Ishikawa (cell line): ENCODE results near the gene SORCS3.

Source experiments
- CEBPB ChIP-seq: IDR thresholded peaks from 2 replicates; pipeline ENCODE4 v1.6.1; 2012
- CREB1 ChIP-seq: IDR thresholded peaks from 2 replicates; pipeline ENCODE4 v1.6.1; 2012; ENCODE audit warnings: low read depth
- EGR1 ChIP-seq: IDR thresholded peaks from 2 replicates; pipeline ENCODE4 v1.6.1; 2012
- EP300 ChIP-seq: IDR thresholded peaks from 2 replicates; pipeline ENCODE4 v1.6.1; 2012; ENCODE audit warnings: borderline replicate concordance
- FOXM1 ChIP-seq: IDR thresholded peaks from 2 replicates; pipeline ENCODE4 v1.6.1; 2012; ENCODE audit warnings: low read depth, borderline replicate concordance
- MAX ChIP-seq: IDR thresholded peaks from 2 replicates; pipeline ENCODE4 v1.6.1; 2012
- NFIC ChIP-seq: IDR thresholded peaks from 2 replicates; pipeline ENCODE4 v1.6.1; 2012
- RAD21 ChIP-seq: IDR thresholded peaks from 2 replicates; pipeline ENCODE4 v1.6.1; 2012; ENCODE audit warnings: low read depth
- REST ChIP-seq: IDR thresholded peaks from 2 replicates; pipeline ENCODE4 v1.6.1; 2012; ENCODE audit warnings: low read depth, mild to moderate bottlenecking
- TAF1 ChIP-seq: IDR thresholded peaks from 2 replicates; pipeline ENCODE4 v1.6.1; 2012; ENCODE audit warnings: low read depth, mild to moderate bottlenecking
- TCF12 ChIP-seq: IDR thresholded peaks from 2 replicates; pipeline ENCODE4 v1.6.1; 2012; ENCODE audit warnings: low read depth
- TEAD4 ChIP-seq: IDR thresholded peaks from 2 replicates; pipeline ENCODE4 v1.6.1; 2012
- USF1 ChIP-seq: IDR thresholded peaks from 2 replicates; pipeline ENCODE4 v1.6.1; 2012
- YY1 ChIP-seq: IDR thresholded peaks from 2 replicates; pipeline ENCODE4 v1.6.1; 2012; ENCODE audit warnings: low read depth
- ZBTB7A ChIP-seq: IDR thresholded peaks from 2 replicates; pipeline ENCODE4 v1.6.1; 2012; ENCODE audit warnings: low read depth

The SORCS3 gene

GRCh38 chr10:104657457-104657856 is 16.4 kb downstream of the SORCS3 start:
- TF ChIP-seq REST (no peak), EGR1 (no peak)

GRCh38 chr10:104658067-104658466 is 17.0 kb downstream of the SORCS3 start:
- TF ChIP-seq TAF1 = no peak
- TF ChIP-seq EGR1 = no peak
- TF ChIP-seq YY1 = no peak
- no peak for TF ChIP-seq CREB1
- TF ChIP-seq RAD21 = no peak
- TF ChIP-seq TCF12 = no peak
- TF ChIP-seq ZBTB7A = no peak
- TF ChIP-seq NFIC = no peak
- TF ChIP-seq CEBPB = no peak
- no peak for TF ChIP-seq TEAD4
- TF ChIP-seq FOXM1 = no peak

- TF ChIP-seq RAD21 (no peak), YY1 (no peak), NFIC (no peak)
These were observed 18.7 kb downstream of the SORCS3 start for GRCh38 chr10:104659809-104660208.

GRCh38 chr10:104663076-104663475 is 22.0 kb downstream of the SORCS3 start:
- TF ChIP-seq EP300 (no peak), REST (no peak), TCF12 (no peak), ZBTB7A (no peak), USF1 (no peak), CREB1 (no peak), CEBPB (no peak)

- TF ChIP-seq NFIC = no peak
- no peak for TF ChIP-seq TCF12
- no peak for TF ChIP-seq TAF1
- TF ChIP-seq FOXM1 = no peak
- TF ChIP-seq ZBTB7A = no peak
- TF ChIP-seq MAX = no peak
These were observed 22.5 kb downstream of the SORCS3 start for GRCh38 chr10:104663563-104663962.

- TF ChIP-seq USF1 = no peak
- no peak for TF ChIP-seq MAX
- TF ChIP-seq TEAD4 = no peak
- no peak for TF ChIP-seq CEBPB
These were observed 23.1 kb downstream of the SORCS3 start for GRCh38 chr10:104664205-104664604.

- no peak for TF ChIP-seq EP300
- TF ChIP-seq YY1 = no peak
- no peak for TF ChIP-seq USF1
- TF ChIP-seq RAD21 = no peak
- no peak for TF ChIP-seq FOXM1
- TF ChIP-seq NFIC = no peak
- TF ChIP-seq EGR1 = no peak
- TF ChIP-seq TAF1 = no peak
- no peak for TF ChIP-seq CEBPB
- no peak for TF ChIP-seq MAX
- TF ChIP-seq TCF12 = no peak
- TF ChIP-seq REST = no peak
- TF ChIP-seq CREB1 = no peak
- no peak for TF ChIP-seq TEAD4
- TF ChIP-seq ZBTB7A = no peak
These were observed 24.1 kb downstream of the SORCS3 start for GRCh38 chr10:104665174-104665573.
